HepG2 (cell line): ENCODE results near the gene CXXC5. TPM values are rescaled to one million over a fixed set of nuclear protein-coding genes. Genes with fewer than 3 reads are reported as not detected.
A peak's percentile ranks its signal among the peaks of the same experiment; 100 is the strongest.

Experiments used
- ATAC-seq: fragments of 200-7000 bp; cut with Tn5 transposase; 3 replicates; pipeline ENCODE4 v1.9.1; 2020; ENCODE audit warnings: mild to moderate bottlenecking, moderate library complexity
- BruUV-seq: library from RNA; stranded (reverse); fragments of 400-500 nt; replicated peaks from 2 replicates; lab custom pipeline; 2021; lab: Mats Ljungman, UMichigan
- CTCF ChIA-PET: fragments of 300-600 bp; formaldehyde crosslinking; extraction: SDS; loops from one replicate; lab custom pipeline; 2021; ENCODE audit warnings: low total read pairs, inconsistent platforms, low intra/inter-chr PET ratio; lab: Yijun Ruan, JAX
- POLR2A ChIA-PET: fragments of 350-600 bp; sonication (Branson Sonifier 250); formaldehyde crosslinking; loops from one replicate; lab custom pipeline; 2020; ENCODE audit warnings: antibody characterized with exemption, inconsistent platforms; lab: Yijun Ruan, JAX
- DNase-seq: peaks from one replicate; pipeline ENCODE4 v3.0.0-alpha.2; 2015; ENCODE audit warnings: low spot score
- FAIRE-seq: peaks from 3 replicates; lab custom pipeline; 2011; peaks lifted over from hg19 to GRCh38; lab: Jason Lieb, UNC
- H2AFZ ChIP-seq: one replicate; pipeline ENCODE4 v1.6.1; 2011; ENCODE audit warnings: low read length, inconsistent platforms
- H3K27ac ChIP-seq: fragments of 300-600 bp; 3 replicates; pipeline ENCODE4 v1.8.0; 2011; ENCODE audit warnings: mixed run types, mild to moderate bottlenecking, mixed read lengths, low read length, inconsistent platforms; ENCODE audit not compliant: insufficient read depth; ENCODE audit errors: extremely low read length
- H3K27me3 ChIP-seq, 2 experiments: fragments of 200-600 bp in 1 of 2; 2 replicates in 1 of 2; 3 replicates in 1 of 2; pipeline versions ENCODE4 v1.6.0 to v1.8.0; 2011; ENCODE audit warnings: low read length in 2 of 2, mild to moderate bottlenecking in 2 of 2, moderate library complexity in 2 of 2, inconsistent platforms in 1 of 2; ENCODE audit not compliant: insufficient read depth in 2 of 2, control insufficient read depth in 1 of 2
- H3K36me3 ChIP-seq, 2 experiments: fragments of 200-600 bp in 1 of 2; replicated peaks in 1 of 2; 2 replicates in 1 of 2; 3 replicates in 1 of 2; pipeline versions ENCODE4 v1.5.1 to v1.8.0; 2011; ENCODE audit warnings: low read length in 2 of 2, inconsistent platforms in 1 of 2; ENCODE audit not compliant: insufficient read depth in 2 of 2, control insufficient read depth in 1 of 2
- H3K4me1 ChIP-seq: 2 replicates; pipeline ENCODE4 v1.5.1; 2012; ENCODE audit warnings: low read length, inconsistent platforms; ENCODE audit not compliant: insufficient read depth
- H3K4me2 ChIP-seq: 2 replicates; pipeline ENCODE4 v1.6.0; 2011; ENCODE audit warnings: low read depth, low read length, inconsistent platforms
- H3K4me3 ChIP-seq, 3 experiments: fragments of 200-600 bp in 1 of 3; sonication (generic), shearing (Covaris generic) in 1 of 3; replicated peaks in 1 of 3; 2 replicates each; pipeline ENCODE4 v1.5.1; 2011 to 2016; ENCODE audit warnings: low read length in 3 of 3, inconsistent platforms in 2 of 3, low read depth in 2 of 3, mild to moderate bottlenecking in 2 of 3, control low read depth in 1 of 3, mixed read lengths in 1 of 3; ENCODE audit not compliant: insufficient read depth in 1 of 3
- H3K79me2 ChIP-seq: one replicate; pipeline ENCODE4 v1.6.1; 2011; ENCODE audit warnings: low read length, inconsistent platforms; ENCODE audit not compliant: insufficient read depth
- H3K9ac ChIP-seq: 2 replicates; pipeline ENCODE4 v1.6.0; 2011; ENCODE audit warnings: mild to moderate bottlenecking, low read depth, low read length, inconsistent platforms; ENCODE audit not compliant: insufficient read depth
- H3K9me3 ChIP-seq: 2 replicates; pipeline ENCODE4 v1.5.1; 2012; ENCODE audit warnings: mild to moderate bottlenecking, low read length
- H4K20me1 ChIP-seq: 2 replicates; pipeline ENCODE4 v1.6.0; 2011; ENCODE audit warnings: inconsistent platforms, mild to moderate bottlenecking, low read length, moderate library complexity; ENCODE audit not compliant: insufficient read depth
- BRD4 ChIP-seq: sonication (generic); formaldehyde crosslinking; IDR thresholded peaks from 2 replicates; pipeline ENCODE4 v1.4.0; 2020; ENCODE audit warnings: missing genetic modification reagents
- HDAC1 ChIP-seq: sonication (generic); formaldehyde crosslinking; IDR thresholded peaks from 2 replicates; pipeline ENCODE4 v1.5.1; 2020; ENCODE audit warnings: mild to moderate bottlenecking, missing genetic modification reagents
- KDM3A ChIP-seq: IDR thresholded peaks from 2 replicates; pipeline ENCODE4 v1.6.1; 2018; ENCODE audit warnings: low read depth, missing compliant biosample characterization
- PHF21A ChIP-seq: sonication (generic); formaldehyde crosslinking; IDR thresholded peaks from 2 replicates; pipeline ENCODE4 v1.5.0; 2020; ENCODE audit warnings: mild to moderate bottlenecking, missing genetic modification reagents
- ZKSCAN1 ChIP-seq: fragments of 150-350 bp; IDR thresholded peaks from 2 replicates; pipeline ENCODE4 v1.6.1; 2014; ENCODE audit warnings: low read length
- ZNF441 ChIP-seq: sonication (generic); formaldehyde crosslinking; IDR thresholded peaks from 2 replicates; pipeline ENCODE4 v1.7.0; 2021; ENCODE audit warnings: missing genetic modification reagents, borderline replicate concordance
- ZNF687 ChIP-seq: sonication (generic); formaldehyde crosslinking; IDR thresholded peaks from 2 replicates; pipeline ENCODE4 v1.5.1; 2020; ENCODE audit warnings: mild to moderate bottlenecking, missing genetic modification reagents, moderate library complexity
- ZNF816 ChIP-seq: sonication (generic); formaldehyde crosslinking; IDR thresholded peaks from 2 replicates; pipeline ENCODE4 v1.8.0; 2022; ENCODE audit warnings: missing genetic modification reagents, mild to moderate bottlenecking, borderline replicate concordance
- WGBS: methylation state at CpG from one replicate; pipeline ENCODE4 v1.1.6; 2017; ENCODE audit warnings: low lambda C conversion rate; 5-methylcytosine and 5-hydroxymethylcytosine counted together
- in situ Hi-C: cut with HindIII; loops from 2 replicates; pipeline ENCODE4 v1.10.0; 2017; ENCODE audit warnings: low pct_unique_long_range_greater_than_20kb; ENCODE audit not compliant: extremely low pct_ligation_motif_present
- intact Hi-C: fragments of 100-400 bp; cut with micrococcal nuclease; formaldehyde crosslinking; loops from one replicate; pipeline ENCODE4 v1.10.0; 2022; ENCODE audit not compliant: unreplicated experiment
- polyA plus RNA-seq, 8 experiments: library from polyadenylated mRNA; depleted of rRNA in 3 of 8; stranded (reverse) in 7 of 8; unstranded in 1 of 8; fragments of >200 nt; fragmentation: Illumina TruSeq in 4 of 8; extraction: Trizol in 4 of 8; gene quantifications; 2 replicates each; pipeline versions ENCODE4 v1.2.1 to v1.2.3, GENCODE V29; 2011 to 2016; ENCODE audit warnings: low read depth in 4 of 8, missing spikeins in 1 of 8, mixed read lengths in 1 of 8; ENCODE audit not compliant: insufficient read depth in 1 of 8
- total RNA-seq, 5 experiments: library from RNA; depleted of rRNA; stranded (reverse); fragments of >200 nt; fragmentation: Illumina TruSeq; extraction: Trizol; gene quantifications; 2 replicates each; pipeline ENCODE4 v1.2.3, GENCODE V29; 2016; ENCODE audit warnings: low read depth in 1 of 5
- TF ChIP-seq, protein P1 (sequence below): sonication (generic); formaldehyde crosslinking; IDR thresholded peaks from 2 replicates; pipeline ENCODE4 v1.4.0; 2020; ENCODE audit warnings: mild to moderate bottlenecking, missing genetic modification reagents

The CXXC5 gene
- total and polyA plus RNA-seq, 2 of the 13 experiments (the other 11 are each of a cell fraction or from before 2014, with no cell fraction given), result 32.3 to 33.0 TPM

DNA sequence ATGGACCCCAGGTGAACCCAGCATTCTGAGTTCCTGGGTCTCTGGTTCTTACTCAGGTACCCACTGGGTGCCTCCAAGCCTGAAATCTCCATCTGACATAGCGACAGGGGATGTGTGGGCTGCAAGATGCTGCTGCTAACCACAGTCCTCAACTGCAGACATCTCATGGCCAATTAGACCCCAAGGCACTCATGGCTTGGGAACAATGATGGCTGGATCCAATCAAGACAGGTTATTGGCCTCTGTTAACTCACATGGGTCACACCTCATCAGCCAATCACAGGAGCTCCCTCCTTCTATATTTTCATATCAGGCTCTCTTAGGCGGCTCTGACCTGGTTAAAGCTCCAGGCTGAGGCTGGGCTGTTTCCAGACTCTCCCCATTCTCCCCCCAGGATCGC lies 57.0 kb downstream of the CXXC5 start (continued):
- TF ChIP-seq KDM3A (CRISPR knock-in tag), result no peak
- TF ChIP-seq ZNF441 (CRISPR knock-in tag), result no peak
- TF ChIP-seq HDAC1 (CRISPR knock-in tag), result no peak
- TF ChIP-seq, all 625 proteins: peak for 4

- ChIA-PET POLR2A (interaction anchor here (1.6 kb wide), 1 partner anchor 28 kb away, joined by 4 read pairs; no protein-coding TSS in a partner anchor), CTCF (interaction anchor here (1.7 kb wide), 1 partner anchor 60 kb away, joined by 3 read pairs; no protein-coding TSS in a partner anchor)
- intact Hi-C loops (loop anchor here (5.0 kb wide), 1 partner anchor 41 kb away; no protein-coding TSS in a partner anchor), in situ Hi-C loops (loop anchor here (5.0 kb wide), 1 partner anchor 69 kb away; no protein-coding TSS in a partner anchor)
- Histone ChIP-seq H3K27me3 (no peaks in the 10 kb centered on the region), H3K79me2 (no peaks in the 10 kb centered on the region), H3K36me3 (no peaks in the 10 kb centered on the region), H3K4me3 (peak overlapping the region in 1 of 3 experiments; percentile 21; a peak in 1 of 6 replicates), H3K9ac (no peak overlapping the region), H3K4me1 (peaks cover 73% of the 10 kb centered on the region), H3K4me2 (peak overlapping the region; percentile 51), H3K27ac (peak overlapping the region; percentile 26), H4K20me1 (no peaks in the 10 kb centered on the region), H2AFZ (no peak overlapping the region), H3K9me3 (no peaks in the 10 kb centered on the region)
- 11% methylated on average over 9 of the region's 10 CpGs for WGBS
- DNase-seq (no peak), FAIRE-seq (no peak), ATAC-seq (no peak)
- BruUV-seq, result no TSS peak
- TF ChIP-seq BRD4 (CRISPR knock-in tag), result no peak
- peak; percentile 34; the same call in 1 of the 2 replicates for TF ChIP-seq ZNF687 (CRISPR knock-in tag)
- TF ChIP-seq, protein P1, sequence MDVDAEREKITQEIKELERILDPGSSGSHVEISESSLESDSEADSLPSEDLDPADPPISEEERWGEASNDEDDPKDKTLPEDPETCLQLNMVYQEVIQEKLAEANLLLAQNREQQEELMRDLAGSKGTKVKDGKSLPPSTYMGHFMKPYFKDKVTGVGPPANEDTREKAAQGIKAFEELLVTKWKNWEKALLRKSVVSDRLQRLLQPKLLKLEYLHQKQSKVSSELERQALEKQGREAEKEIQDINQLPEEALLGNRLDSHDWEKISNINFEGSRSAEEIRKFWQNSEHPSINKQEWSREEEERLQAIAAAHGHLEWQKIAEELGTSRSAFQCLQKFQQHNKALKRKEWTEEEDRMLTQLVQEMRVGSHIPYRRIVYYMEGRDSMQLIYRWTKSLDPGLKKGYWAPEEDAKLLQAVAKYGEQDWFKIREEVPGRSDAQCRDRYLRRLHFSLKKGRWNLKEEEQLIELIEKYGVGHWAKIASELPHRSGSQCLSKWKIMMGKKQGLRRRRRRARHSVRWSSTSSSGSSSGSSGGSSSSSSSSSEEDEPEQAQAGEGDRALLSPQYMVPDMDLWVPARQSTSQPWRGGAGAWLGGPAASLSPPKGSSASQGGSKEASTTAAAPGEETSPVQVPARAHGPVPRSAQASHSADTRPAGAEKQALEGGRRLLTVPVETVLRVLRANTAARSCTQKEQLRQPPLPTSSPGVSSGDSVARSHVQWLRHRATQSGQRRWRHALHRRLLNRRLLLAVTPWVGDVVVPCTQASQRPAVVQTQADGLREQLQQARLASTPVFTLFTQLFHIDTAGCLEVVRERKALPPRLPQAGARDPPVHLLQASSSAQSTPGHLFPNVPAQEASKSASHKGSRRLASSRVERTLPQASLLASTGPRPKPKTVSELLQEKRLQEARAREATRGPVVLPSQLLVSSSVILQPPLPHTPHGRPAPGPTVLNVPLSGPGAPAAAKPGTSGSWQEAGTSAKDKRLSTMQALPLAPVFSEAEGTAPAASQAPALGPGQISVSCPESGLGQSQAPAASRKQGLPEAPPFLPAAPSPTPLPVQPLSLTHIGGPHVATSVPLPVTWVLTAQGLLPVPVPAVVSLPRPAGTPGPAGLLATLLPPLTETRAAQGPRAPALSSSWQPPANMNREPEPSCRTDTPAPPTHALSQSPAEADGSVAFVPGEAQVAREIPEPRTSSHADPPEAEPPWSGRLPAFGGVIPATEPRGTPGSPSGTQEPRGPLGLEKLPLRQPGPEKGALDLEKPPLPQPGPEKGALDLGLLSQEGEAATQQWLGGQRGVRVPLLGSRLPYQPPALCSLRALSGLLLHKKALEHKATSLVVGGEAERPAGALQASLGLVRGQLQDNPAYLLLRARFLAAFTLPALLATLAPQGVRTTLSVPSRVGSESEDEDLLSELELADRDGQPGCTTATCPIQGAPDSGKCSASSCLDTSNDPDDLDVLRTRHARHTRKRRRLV (CRISPR knock-in tag), result peak; percentile 70; the same call in 1 of the 2 replicates
- 0 out of 2 replicates have a peak, but pooled peaks have one; percentile 30 for TF ChIP-seq PHF21A (CRISPR knock-in tag)
- TF ChIP-seq ZNF816 (CRISPR knock-in tag), result no peak
- peak; percentile 61; the same call in 1 of the 2 replicates for TF ChIP-seq ZKSCAN1
Observed at GRCh38 chr5:139705655-139706587, 57.8 kb downstream of the CXXC5 start.
